Measurements from ENCODE around the gene ZDHHC14. TPM values are rescaled to one million over a fixed set of nuclear protein-coding genes. Genes with fewer than 3 reads are reported as not detected.

Gene ZDHHC14
- total RNA-seq, 1 experiment from 2014 or later, result 3.2 TPM

- Mint-ChIP-seq H3K4me1 (ENCODE audit: insufficient read depth, unreplicated experiment) (peaks cover 8% of the 10 kb centered on the region), H3K27ac (ENCODE audit: low read depth, unreplicated experiment) (no peak overlapping the region), H3K36me3 (ENCODE audit: insufficient read depth, unreplicated experiment) (no peaks in the 10 kb centered on the region), H3K4me3 (ENCODE audit: unreplicated experiment) (no peak overlapping the region), H3K9me3 (ENCODE audit: unreplicated experiment) (no peaks in the 10 kb centered on the region), H3K27me3 (ENCODE audit: insufficient read depth, unreplicated experiment) (no peaks in the 10 kb centered on the region)
- CTCF ChIA-PET, result interaction anchor here (0.7 kb wide), 3 partner anchors 13 to 75 kb away, joined by 3 read pairs; no protein-coding TSS in a partner anchor
- BruUV-seq (replicated peaks), result no TSS peak
- no peak for DNase-seq (ENCODE audit: unreplicated experiment)
- TF ChIP-seq CTCF (IDR thresholded peaks at IDR 0.05; ENCODE audit: unreplicated experiment), result no peak
- intact Hi-C loops (cut with micrococcal nuclease), result no loop called here
- POLR2A ChIA-PET, result interaction anchor here (0.8 kb wide), 1 partner anchor 12 kb away, joined by 5 read pairs; no protein-coding TSS in a partner anchor
These were observed 138.5 kb downstream of the ZDHHC14 start for GRCh38 chr6:157519255-157520116.

GRCh38 chr6:157520117-157520406, 139.1 kb downstream of the ZDHHC14 start:
- DNase-seq (ENCODE audit: unreplicated experiment), result no peak
- ChIA-PET CTCF (no interaction called here), POLR2A (no interaction called here)
- intact Hi-C loops (cut with micrococcal nuclease), result no loop called here
- no peaks in the 10 kb centered on the region for H3K9me3 Mint-ChIP-seq (ENCODE audit: unreplicated experiment)
- H3K4me1 Mint-ChIP-seq (ENCODE audit: insufficient read depth, unreplicated experiment), result peaks cover 4% of the 10 kb centered on the region
- no peaks in the 10 kb centered on the region for H3K36me3 Mint-ChIP-seq (ENCODE audit: insufficient read depth, unreplicated experiment)
- H3K4me3 Mint-ChIP-seq (ENCODE audit: unreplicated experiment), result no peak overlapping the region
- H3K27me3 Mint-ChIP-seq (ENCODE audit: insufficient read depth, unreplicated experiment), result no peaks in the 10 kb centered on the region
- TF ChIP-seq CTCF (IDR thresholded peaks at IDR 0.05; ENCODE audit: unreplicated experiment), result no peak
- no peak overlapping the region for H3K27ac Mint-ChIP-seq (ENCODE audit: low read depth, unreplicated experiment)
- BruUV-seq (replicated peaks), result no TSS peak

GRCh38 chr6:157520596-157521361, 139.8 kb downstream of the ZDHHC14 start:
- ChIA-PET POLR2A (interaction anchor here (1.1 to 1.7 kb wide), 2 partner anchors 9 to 15 kb away, joined by 3 to 5 read pairs; no protein-coding TSS in a partner anchor), CTCF (interaction anchor here (0.8 kb wide), 1 partner anchor 11 kb away, joined by 4 read pairs; no protein-coding TSS in a partner anchor)
- H3K36me3 Mint-ChIP-seq (ENCODE audit: insufficient read depth, unreplicated experiment), result no peaks in the 10 kb centered on the region
- BruUV-seq (replicated peaks), result no TSS peak
- H3K9me3 Mint-ChIP-seq (ENCODE audit: unreplicated experiment), result no peaks in the 10 kb centered on the region
- TF ChIP-seq CTCF (IDR thresholded peaks at IDR 0.05; ENCODE audit: unreplicated experiment), result no peak
- no peaks in the 10 kb centered on the region for H3K27me3 Mint-ChIP-seq (ENCODE audit: insufficient read depth, unreplicated experiment)
- DNase-seq (ENCODE audit: unreplicated experiment), result no peak
- H3K4me1 Mint-ChIP-seq (ENCODE audit: insufficient read depth, unreplicated experiment), result no peaks in the 10 kb centered on the region
- no peak overlapping the region for H3K27ac Mint-ChIP-seq (ENCODE audit: low read depth, unreplicated experiment)
- no peak overlapping the region for H3K4me3 Mint-ChIP-seq (ENCODE audit: unreplicated experiment)
- intact Hi-C loops (cut with micrococcal nuclease), result no loop called here

All from MCF 10A (cell line).